Measurements from ENCODE around the gene CIAPIN1. TPM values are rescaled to one million over a fixed set of nuclear protein-coding genes. Genes with fewer than 3 reads are reported as not detected.

Gene CIAPIN1
- total RNA-seq, 1 experiment from 2014 or later = 82.8 TPM

- Histone ChIP-seq H3K23me2 (ENCODE audit: insufficient read length, low read depth, low read length, poor library complexity, severe bottlenecking) (no peaks in the 10 kb centered on the region), H3K79me1 (ENCODE audit: insufficient read depth, low read depth, low read length, poor library complexity, severe bottlenecking) (no peaks in the 10 kb centered on the region), H3K18ac (ENCODE audit: insufficient read length, low read depth, low read length) (no peak overlapping the region), H4K5ac (ENCODE audit: insufficient read length, low read depth, low read length) (no peak overlapping the region), H4K91ac (ENCODE audit: insufficient read length, low read depth, low read length) (no peak overlapping the region), H3K23ac (ENCODE audit: insufficient read length, low read depth, low read length) (no peak overlapping the region), H3K9ac (ENCODE audit: extremely low read depth, insufficient read length, low read length) (no peak overlapping the region), H2AFZ (ENCODE audit: low read length) (no peak overlapping the region), H3K79me2 (ENCODE audit: insufficient read depth, low read length) (no peaks in the 10 kb centered on the region), H2BK15ac (ENCODE audit: low read depth, low read length) (no peak overlapping the region), H2BK120ac (ENCODE audit: low read depth, low read length, poor library complexity, severe bottlenecking) (no peak overlapping the region), H3K4me1 (ENCODE audit: insufficient read depth, low read length) (no peaks in the 10 kb centered on the region), H4K20me1 (ENCODE audit: control insufficient read depth, insufficient read depth, insufficient read length) (peaks cover 2% of the 10 kb centered on the region), H3T11ph (ENCODE audit: low read length) (no peak overlapping the region), H2BK12ac (ENCODE audit: insufficient read length, low read depth, low read length) (no peak overlapping the region), H3K9me3 (ENCODE audit: control insufficient read depth, low read depth, low read length) (no peaks in the 10 kb centered on the region), H2AK5ac (ENCODE audit: insufficient read length, low read length) (no peak overlapping the region), H3K27ac (ENCODE audit: insufficient read length, low read depth, low read length) (no peak overlapping the region), H2BK20ac (ENCODE audit: low read depth, low read length, poor library complexity, severe bottlenecking) (no peak overlapping the region), H3K27me3 (ENCODE audit: insufficient read depth, low read length) (no peaks in the 10 kb centered on the region), H3K56ac (ENCODE audit: insufficient read length, low read depth, low read length) (no peak overlapping the region), H4K8ac (replicated peaks; ENCODE audit: insufficient read length, low read depth, low read length) (no peak overlapping the region), H3K4me2 (ENCODE audit: insufficient read depth, insufficient read length, low read length) (no peak overlapping the region), H3K14ac (ENCODE audit: insufficient read depth, low read length) (no peak overlapping the region), H2BK5ac (ENCODE audit: insufficient read length, low read length) (no peak overlapping the region), H3K4ac (ENCODE audit: low read depth, low read length) (no peak overlapping the region)
- H3K9me3 Mint-ChIP-seq = peaks cover 2 to 5% of the 10 kb centered on the region in 2 experiments; a peak in 2 of 5 replicates
- no peak overlapping the region for H3K4me3 Mint-ChIP-seq
- H3K4me1 Mint-ChIP-seq = no peaks in the 10 kb centered on the region
- WGBS (ENCODE audit: extremely low coverage, insufficient read length, low lambda C conversion rate) = no CpG with 5 or more reads among the region's 1 CpG
- no peak for TF ChIP-seq CTCF (conservative IDR thresholded peaks at IDR 0.05)
- H3K36me3 Mint-ChIP-seq (ENCODE audit: insufficient read depth in 1 of 3, low read depth in 3 of 3) = no peaks in the 10 kb centered on the region
- no peak overlapping the region for H3K27ac Mint-ChIP-seq
- DNase-seq = no peak
- H3K27me3 Mint-ChIP-seq (ENCODE audit: low read depth) = peaks cover 9% of the 10 kb centered on the region
These were observed 54.5 kb downstream of the CIAPIN1 start for GRCh38 chr16:57392694-57393093.

All from H9 (cell line).